Measurements from ENCODE around the gene ANKRD34A.

The ANKRD34A gene

DNA sequence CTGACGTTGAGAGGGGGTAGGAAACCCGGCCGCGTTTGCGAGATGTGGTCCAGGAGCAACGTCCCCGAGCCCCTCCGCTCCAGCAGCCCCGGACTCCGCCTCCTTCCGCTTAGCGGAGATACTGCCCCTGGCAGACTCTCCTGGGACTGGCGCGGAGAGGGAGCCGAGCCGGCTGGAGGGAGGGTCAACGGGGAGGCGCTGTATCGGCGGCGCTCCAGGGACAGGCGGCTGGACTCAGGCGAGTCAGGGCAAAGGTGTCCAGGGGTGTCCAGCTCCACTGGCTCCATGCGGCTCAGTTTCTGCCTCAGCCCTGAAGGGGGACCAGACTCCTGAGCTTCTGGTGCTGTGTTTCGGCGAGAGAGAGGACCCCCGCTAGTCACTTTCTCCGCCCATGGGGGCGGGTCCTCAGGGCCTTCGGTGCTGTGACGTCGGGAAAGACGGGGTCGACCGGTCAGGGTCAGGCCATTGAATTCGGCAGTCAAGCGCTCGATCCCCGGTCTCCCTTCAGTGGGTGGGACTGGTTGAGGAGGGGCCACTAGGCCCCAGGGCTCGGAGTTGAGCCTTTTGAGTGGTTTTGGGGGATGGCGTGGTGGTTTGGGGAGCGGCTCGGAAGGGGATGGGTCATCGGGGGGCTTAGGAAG lies 3.8 kb downstream of the ANKRD34A start (continued):
- TF ChIP-seq, protein P1, sequence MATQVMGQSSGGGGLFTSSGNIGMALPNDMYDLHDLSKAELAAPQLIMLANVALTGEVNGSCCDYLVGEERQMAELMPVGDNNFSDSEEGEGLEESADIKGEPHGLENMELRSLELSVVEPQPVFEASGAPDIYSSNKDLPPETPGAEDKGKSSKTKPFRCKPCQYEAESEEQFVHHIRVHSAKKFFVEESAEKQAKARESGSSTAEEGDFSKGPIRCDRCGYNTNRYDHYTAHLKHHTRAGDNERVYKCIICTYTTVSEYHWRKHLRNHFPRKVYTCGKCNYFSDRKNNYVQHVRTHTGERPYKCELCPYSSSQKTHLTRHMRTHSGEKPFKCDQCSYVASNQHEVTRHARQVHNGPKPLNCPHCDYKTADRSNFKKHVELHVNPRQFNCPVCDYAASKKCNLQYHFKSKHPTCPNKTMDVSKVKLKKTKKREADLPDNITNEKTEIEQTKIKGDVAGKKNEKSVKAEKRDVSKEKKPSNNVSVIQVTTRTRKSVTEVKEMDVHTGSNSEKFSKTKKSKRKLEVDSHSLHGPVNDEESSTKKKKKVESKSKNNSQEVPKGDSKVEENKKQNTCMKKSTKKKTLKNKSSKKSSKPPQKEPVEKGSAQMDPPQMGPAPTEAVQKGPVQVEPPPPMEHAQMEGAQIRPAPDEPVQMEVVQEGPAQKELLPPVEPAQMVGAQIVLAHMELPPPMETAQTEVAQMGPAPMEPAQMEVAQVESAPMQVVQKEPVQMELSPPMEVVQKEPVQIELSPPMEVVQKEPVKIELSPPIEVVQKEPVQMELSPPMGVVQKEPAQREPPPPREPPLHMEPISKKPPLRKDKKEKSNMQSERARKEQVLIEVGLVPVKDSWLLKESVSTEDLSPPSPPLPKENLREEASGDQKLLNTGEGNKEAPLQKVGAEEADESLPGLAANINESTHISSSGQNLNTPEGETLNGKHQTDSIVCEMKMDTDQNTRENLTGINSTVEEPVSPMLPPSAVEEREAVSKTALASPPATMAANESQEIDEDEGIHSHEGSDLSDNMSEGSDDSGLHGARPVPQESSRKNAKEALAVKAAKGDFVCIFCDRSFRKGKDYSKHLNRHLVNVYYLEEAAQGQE (tag by site-specific recombination; IDR thresholded peaks at IDR 0.05) = no peak
- TF ChIP-seq SP3 (tag by site-specific recombination; IDR thresholded peaks at IDR 0.05) = peak; percentile 89
- TF ChIP-seq ZEB2 (tag by site-specific recombination; IDR thresholded peaks at IDR 0.05) = 0 out of 2 replicates have a peak, but pooled peaks have one; percentile 49
- TF ChIP-seq, protein P2, sequence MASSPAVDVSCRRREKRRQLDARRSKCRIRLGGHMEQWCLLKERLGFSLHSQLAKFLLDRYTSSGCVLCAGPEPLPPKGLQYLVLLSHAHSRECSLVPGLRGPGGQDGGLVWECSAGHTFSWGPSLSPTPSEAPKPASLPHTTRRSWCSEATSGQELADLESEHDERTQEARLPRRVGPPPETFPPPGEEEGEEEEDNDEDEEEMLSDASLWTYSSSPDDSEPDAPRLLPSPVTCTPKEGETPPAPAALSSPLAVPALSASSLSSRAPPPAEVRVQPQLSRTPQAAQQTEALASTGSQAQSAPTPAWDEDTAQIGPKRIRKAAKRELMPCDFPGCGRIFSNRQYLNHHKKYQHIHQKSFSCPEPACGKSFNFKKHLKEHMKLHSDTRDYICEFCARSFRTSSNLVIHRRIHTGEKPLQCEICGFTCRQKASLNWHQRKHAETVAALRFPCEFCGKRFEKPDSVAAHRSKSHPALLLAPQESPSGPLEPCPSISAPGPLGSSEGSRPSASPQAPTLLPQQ (tag by site-specific recombination; IDR thresholded peaks at IDR 0.05) = 0 out of 2 replicates have a peak, but pooled peaks have one; percentile 29
- peak; percentile 70 for TF ChIP-seq SP7 (tag by site-specific recombination; IDR thresholded peaks at IDR 0.05)
- no peak for TF ChIP-seq HOXA7 (CRISPR knock-in tag; IDR thresholded peaks at IDR 0.05; ENCODE audit: borderline replicate concordance)
- peak; percentile 89 for TF ChIP-seq ZNF423 (tag by site-specific recombination; IDR thresholded peaks at IDR 0.05)
- TF ChIP-seq OSR2 (tag by site-specific recombination; IDR thresholded peaks at IDR 0.05) = 0 out of 2 replicates have a peak, but pooled peaks have one; percentile 19
- TF ChIP-seq, protein P3, sequence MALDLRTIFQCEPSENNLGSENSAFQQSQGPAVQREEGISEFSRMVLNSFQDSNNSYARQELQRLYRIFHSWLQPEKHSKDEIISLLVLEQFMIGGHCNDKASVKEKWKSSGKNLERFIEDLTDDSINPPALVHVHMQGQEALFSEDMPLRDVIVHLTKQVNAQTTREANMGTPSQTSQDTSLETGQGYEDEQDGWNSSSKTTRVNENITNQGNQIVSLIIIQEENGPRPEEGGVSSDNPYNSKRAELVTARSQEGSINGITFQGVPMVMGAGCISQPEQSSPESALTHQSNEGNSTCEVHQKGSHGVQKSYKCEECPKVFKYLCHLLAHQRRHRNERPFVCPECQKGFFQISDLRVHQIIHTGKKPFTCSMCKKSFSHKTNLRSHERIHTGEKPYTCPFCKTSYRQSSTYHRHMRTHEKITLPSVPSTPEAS (tag by site-specific recombination; IDR thresholded peaks at IDR 0.05) = no peak
- no peak for TF ChIP-seq ZNF19 (tag by site-specific recombination; IDR thresholded peaks at IDR 0.05; ENCODE audit: low read depth)
- no peak for TF ChIP-seq ZNF558 (tag by site-specific recombination; IDR thresholded peaks at IDR 0.05)
- no peak for TF ChIP-seq ZNF791 (tag by site-specific recombination; IDR thresholded peaks at IDR 0.05)
- TF ChIP-seq ZBTB48 (tag by site-specific recombination; IDR thresholded peaks at IDR 0.05) = peak; percentile 85
- TF ChIP-seq ZNF571 (tag by site-specific recombination; IDR thresholded peaks at IDR 0.05) = no peak
- no peak for TF ChIP-seq ZNF555 (tag by site-specific recombination; conservative IDR thresholded peaks at IDR 0.05)
- TF ChIP-seq ZSCAN23 (tag by site-specific recombination; IDR thresholded peaks at IDR 0.05) = no peak
- TF ChIP-seq MEIS1 (CRISPR knock-in tag; IDR thresholded peaks at IDR 0.05; ENCODE audit: borderline replicate concordance) = no peak
- TF ChIP-seq SALL2 (tag by site-specific recombination; IDR thresholded peaks at IDR 0.05; ENCODE audit: borderline replicate concordance) = no peak
- TF ChIP-seq ZBTB20 (tag by site-specific recombination; IDR thresholded peaks at IDR 0.05) = peak; percentile 94
- no peak for TF ChIP-seq ZNF501 (tag by site-specific recombination; IDR thresholded peaks at IDR 0.05)
- 0 out of 2 replicates have a peak, but pooled peaks have one; percentile 47 for TF ChIP-seq ZNF2 (tag by site-specific recombination; IDR thresholded peaks at IDR 0.05)
- TF ChIP-seq ZNF623 (tag by site-specific recombination; IDR thresholded peaks at IDR 0.05) = no peak
- TF ChIP-seq ZNF169 (tag by site-specific recombination; IDR thresholded peaks at IDR 0.05) = no peak
- TF ChIP-seq ZFP41 (tag by site-specific recombination; IDR thresholded peaks at IDR 0.05; ENCODE audit: borderline replicate concordance) = no peak
- TF ChIP-seq REPIN1 (tag by site-specific recombination; IDR thresholded peaks at IDR 0.05; ENCODE audit: low read depth) = no peak
- TF ChIP-seq, protein P4, sequence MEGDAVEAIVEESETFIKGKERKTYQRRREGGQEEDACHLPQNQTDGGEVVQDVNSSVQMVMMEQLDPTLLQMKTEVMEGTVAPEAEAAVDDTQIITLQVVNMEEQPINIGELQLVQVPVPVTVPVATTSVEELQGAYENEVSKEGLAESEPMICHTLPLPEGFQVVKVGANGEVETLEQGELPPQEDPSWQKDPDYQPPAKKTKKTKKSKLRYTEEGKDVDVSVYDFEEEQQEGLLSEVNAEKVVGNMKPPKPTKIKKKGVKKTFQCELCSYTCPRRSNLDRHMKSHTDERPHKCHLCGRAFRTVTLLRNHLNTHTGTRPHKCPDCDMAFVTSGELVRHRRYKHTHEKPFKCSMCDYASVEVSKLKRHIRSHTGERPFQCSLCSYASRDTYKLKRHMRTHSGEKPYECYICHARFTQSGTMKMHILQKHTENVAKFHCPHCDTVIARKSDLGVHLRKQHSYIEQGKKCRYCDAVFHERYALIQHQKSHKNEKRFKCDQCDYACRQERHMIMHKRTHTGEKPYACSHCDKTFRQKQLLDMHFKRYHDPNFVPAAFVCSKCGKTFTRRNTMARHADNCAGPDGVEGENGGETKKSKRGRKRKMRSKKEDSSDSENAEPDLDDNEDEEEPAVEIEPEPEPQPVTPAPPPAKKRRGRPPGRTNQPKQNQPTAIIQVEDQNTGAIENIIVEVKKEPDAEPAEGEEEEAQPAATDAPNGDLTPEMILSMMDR (tag by site-specific recombination; IDR thresholded peaks at IDR 0.05) = peak; percentile 92
- TF ChIP-seq, protein P5, sequence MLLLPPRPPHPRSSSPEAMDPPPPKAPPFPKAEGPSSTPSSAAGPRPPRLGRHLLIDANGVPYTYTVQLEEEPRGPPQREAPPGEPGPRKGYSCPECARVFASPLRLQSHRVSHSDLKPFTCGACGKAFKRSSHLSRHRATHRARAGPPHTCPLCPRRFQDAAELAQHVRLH (tag by site-specific recombination; IDR thresholded peaks at IDR 0.05) = no peak
- TF ChIP-seq ZNF529 (tag by site-specific recombination; IDR thresholded peaks at IDR 0.05; ENCODE audit: insufficient replicate concordance) = no peak
- no peak for TF ChIP-seq ZNF776 (tag by site-specific recombination; IDR thresholded peaks at IDR 0.05; ENCODE audit: borderline replicate concordance)
- no peak for TF ChIP-seq HOXC10 (CRISPR knock-in tag; IDR thresholded peaks at IDR 0.05)
- no peak for TF ChIP-seq ZNF837 (tag by site-specific recombination; IDR thresholded peaks at IDR 0.05)
- TF ChIP-seq GLI2 (tag by site-specific recombination; IDR thresholded peaks at IDR 0.05; ENCODE audit: borderline replicate concordance, low read depth) = no peak
